T-cell (primary cell): ENCODE measurements around the gene MMAB. TPM values are rescaled to one million over a fixed set of nuclear protein-coding genes. Genes with fewer than 3 reads are reported as not detected.

Experiments used
- ATAC-seq, 4 experiments: fragments of 200-7000 bp in 3 of 4; fragments of 150-1000 bp in 1 of 4; cut with Tn5 transposase; replicated peaks in 1 of 4; 1 replicate in 3 of 4; 2 replicates in 1 of 4; pipeline ENCODE4 v1.10.0; 2021; ENCODE audit warnings: moderate library complexity in 3 of 4, mild to moderate bottlenecking in 2 of 4, moderate number of reproducible peaks in 1 of 4
- CTCF ChIA-PET, 2 donors: fragments of 300-600 bp; sonication (Branson Sonifier 250); formaldehyde crosslinking; loops; one replicate each; lab custom pipeline; 2022; ENCODE audit warnings: antibody characterized with exemption in 2 of 2; lab: Charles Lee
- POLR2A ChIA-PET, 2 donors: fragments of 300-600 bp; sonication (Branson Sonifier 250); formaldehyde crosslinking; loops; one replicate each; lab custom pipeline; 2022; ENCODE audit warnings: antibody characterized with exemption in 2 of 2; lab: Charles Lee
- DNase-seq, 35 experiments: peaks; one replicate each; pipeline versions ENCODE4 v3.0.0 to v3.0.0-alpha.2; 2013 to 2023
- H3K27ac ChIP-seq: one replicate; pipeline ENCODE4 v1.5.1; 2013; ENCODE audit warnings: low read length
- H3K27me3 ChIP-seq, 2 experiments: replicated peaks in 1 of 2; 1 replicate in 1 of 2; 2 replicates in 1 of 2; pipeline versions ENCODE4 v1.6.1 to v1.7.0; 2013; ENCODE audit warnings: low read length in 1 of 2, mixed read lengths in 1 of 2; ENCODE audit not compliant: control insufficient read depth in 2 of 2, insufficient read depth in 2 of 2; ENCODE audit errors: extremely low read depth in 1 of 2
- H3K36me3 ChIP-seq, 2 donors: 1 replicate in 1 of 2; 2 replicates in 1 of 2; pipeline versions ENCODE4 v1.6.1 to v1.7.0; 2013; ENCODE audit warnings: low read length in 1 of 2; ENCODE audit not compliant: control insufficient read depth in 2 of 2, insufficient read depth in 1 of 2; ENCODE audit errors: extremely low read depth in 1 of 2
- H3K4me1 ChIP-seq, 2 experiments: 1 replicate in 1 of 2; 2 replicates in 1 of 2; pipeline versions ENCODE4 v1.6.1 to v1.7.0; 2013; ENCODE audit warnings: low read length in 2 of 2, mixed read lengths in 1 of 2; ENCODE audit not compliant: insufficient read depth in 2 of 2, control insufficient read depth in 1 of 2; ENCODE audit errors: extremely low read depth in 1 of 2
- H3K4me3 ChIP-seq, 2 donors: 1 replicate in 1 of 2; 2 replicates in 1 of 2; pipeline versions ENCODE4 v1.5.1 to v1.7.0; 2013; ENCODE audit warnings: mild to moderate bottlenecking in 2 of 2, low read length in 1 of 2, moderate library complexity in 1 of 2; ENCODE audit not compliant: control insufficient read depth in 1 of 2; ENCODE audit errors: extremely low read depth in 1 of 2
- H3K9me3 ChIP-seq: 2 replicates; pipeline ENCODE4 v1.7.0; 2013
- H3K27ac Mint-ChIP-seq, 2 donors: one replicate each; pipeline ENCODE4 v1.8.0; 2020 to 2021; ENCODE audit warnings: mild to moderate bottlenecking in 2 of 2, mixed read lengths in 2 of 2
- H3K27me3 Mint-ChIP-seq, 2 donors: one replicate each; pipeline ENCODE4 v1.8.0; 2021 to 2022; ENCODE audit warnings: mixed read lengths in 2 of 2
- H3K36me3 Mint-ChIP-seq: one replicate; pipeline ENCODE4 v1.8.0; 2021; ENCODE audit warnings: mixed read lengths
- H3K4me1 Mint-ChIP-seq, 3 donors: one replicate each; pipeline ENCODE4 v1.8.0; 2020 to 2022; ENCODE audit warnings: mixed read lengths in 3 of 3, mild to moderate bottlenecking in 1 of 3
- H3K4me3 Mint-ChIP-seq, 3 donors: one replicate each; pipeline ENCODE4 v1.8.0; 2020 to 2022; ENCODE audit warnings: mild to moderate bottlenecking in 3 of 3, mixed read lengths in 3 of 3, moderate library complexity in 3 of 3
- H3K9me3 Mint-ChIP-seq, 3 donors: one replicate each; pipeline ENCODE4 v1.8.0; 2020 to 2022; ENCODE audit warnings: mixed read lengths in 3 of 3
- WGBS: methylation state at CpG from one replicate; pipeline ENCODE4 v1.1.5; 2013; ENCODE audit warnings: missing lambda C conversion rate; ENCODE audit not compliant: insufficient coverage; 5-methylcytosine and 5-hydroxymethylcytosine counted together
- total RNA-seq, 35 experiments: library from RNA in 6 of 35; stranded (reverse) in 6 of 35; fragments of 120-200 nt in 1 of 35; gene quantifications; one replicate each; pipeline versions ENCODE4 v1.2.1 to v1.2.4 and lab custom pipeline; 2013 to 2026

Gene MMAB
- total RNA-seq, 5 donors from 2014 or later (not counting 1 experiment from before 2014, with no cell fraction given), result 11.4 to 23.2 (median 15.2) TPM

- H3K27me3 Mint-ChIP-seq, result no peaks in the 10 kb centered on the region
- POLR2A ChIA-PET, result no interaction called here
- no peak for DNase-seq
- peaks cover 30% of the 10 kb centered on the region for H3K36me3 Mint-ChIP-seq
- no peak overlapping the region for H3K4me3 Mint-ChIP-seq
- no peaks in the 10 kb centered on the region for H3K9me3 ChIP-seq
- no peaks in the 10 kb centered on the region for H3K27me3 ChIP-seq
- H3K4me1 Mint-ChIP-seq, result no peaks in the 10 kb centered on the region
- H3K4me1 ChIP-seq, result no peaks in the 10 kb centered on the region
- peaks cover 0 to 3% of the 10 kb centered on the region in 2 donors for H3K36me3 ChIP-seq
- CTCF ChIA-PET, result no interaction called here
- H3K4me3 ChIP-seq, result no peak overlapping the region
- H3K27ac Mint-ChIP-seq, result no peak overlapping the region
- no peak for ATAC-seq
- H3K27ac ChIP-seq, result no peak overlapping the region
- H3K9me3 Mint-ChIP-seq, result no peaks in the 10 kb centered on the region
- 78% methylated on average over 8 of the region's 16 CpGs for WGBS
These were observed 35.0 kb downstream of the MMAB start for GRCh38 chr12:109538191-109538863.

GRCh38 chr12:109537136-109537535 is 36.2 kb downstream of the MMAB start:
- ChIA-PET POLR2A (no interaction called here), CTCF (interaction anchor here in 1 of 2 donors (0.6 kb wide), 1 partner anchor 1779 kb away, joined by 3 read pairs; no protein-coding TSS in a partner anchor)
- H3K9me3 Mint-ChIP-seq, result no peaks in the 10 kb centered on the region
- Histone ChIP-seq H3K9me3 (no peaks in the 10 kb centered on the region), H3K27ac (no peak overlapping the region), H3K27me3 (no peaks in the 10 kb centered on the region), H3K4me3 (no peak overlapping the region), H3K4me1 (no peaks in the 10 kb centered on the region), H3K36me3 (peaks cover 0 to 6% of the 10 kb centered on the region in 2 donors)
- H3K27ac Mint-ChIP-seq, result no peak overlapping the region
- no peak for ATAC-seq
- no peak for DNase-seq
- peaks cover 33% of the 10 kb centered on the region for H3K36me3 Mint-ChIP-seq
- no peaks in the 10 kb centered on the region for H3K4me1 Mint-ChIP-seq
- WGBS, result 98% methylated on average over 8 of the region's 8 CpGs
- H3K4me3 Mint-ChIP-seq, result no peak overlapping the region
- H3K27me3 Mint-ChIP-seq, result no peaks in the 10 kb centered on the region

- 93% methylated on average over 5 of the region's 5 CpGs for WGBS
- H3K4me1 Mint-ChIP-seq, result no peaks in the 10 kb centered on the region
- H3K27me3 ChIP-seq, result no peaks in the 10 kb centered on the region
- no peak overlapping the region for H3K27ac ChIP-seq
- ChIA-PET POLR2A (interaction anchor here in 1 of 2 donors (0.6 kb wide), 1 partner anchor 231 kb away, joined by 3 read pairs; no protein-coding TSS in a partner anchor), CTCF (no interaction called here)
- peaks cover 0 to 7% of the 10 kb centered on the region in 2 donors for H3K36me3 ChIP-seq
- H3K27ac Mint-ChIP-seq, result no peak overlapping the region
- no peak for ATAC-seq
- H3K27me3 Mint-ChIP-seq, result no peaks in the 10 kb centered on the region
- peaks cover 36% of the 10 kb centered on the region for H3K36me3 Mint-ChIP-seq
- no peak overlapping the region for H3K4me3 Mint-ChIP-seq
- no peak overlapping the region for H3K4me3 ChIP-seq
- H3K9me3 Mint-ChIP-seq, result no peaks in the 10 kb centered on the region
- no peaks in the 10 kb centered on the region for H3K4me1 ChIP-seq
- no peak for DNase-seq
- H3K9me3 ChIP-seq, result no peaks in the 10 kb centered on the region
These were observed 37.4 kb downstream of the MMAB start for GRCh38 chr12:109535863-109536250.

DNA sequence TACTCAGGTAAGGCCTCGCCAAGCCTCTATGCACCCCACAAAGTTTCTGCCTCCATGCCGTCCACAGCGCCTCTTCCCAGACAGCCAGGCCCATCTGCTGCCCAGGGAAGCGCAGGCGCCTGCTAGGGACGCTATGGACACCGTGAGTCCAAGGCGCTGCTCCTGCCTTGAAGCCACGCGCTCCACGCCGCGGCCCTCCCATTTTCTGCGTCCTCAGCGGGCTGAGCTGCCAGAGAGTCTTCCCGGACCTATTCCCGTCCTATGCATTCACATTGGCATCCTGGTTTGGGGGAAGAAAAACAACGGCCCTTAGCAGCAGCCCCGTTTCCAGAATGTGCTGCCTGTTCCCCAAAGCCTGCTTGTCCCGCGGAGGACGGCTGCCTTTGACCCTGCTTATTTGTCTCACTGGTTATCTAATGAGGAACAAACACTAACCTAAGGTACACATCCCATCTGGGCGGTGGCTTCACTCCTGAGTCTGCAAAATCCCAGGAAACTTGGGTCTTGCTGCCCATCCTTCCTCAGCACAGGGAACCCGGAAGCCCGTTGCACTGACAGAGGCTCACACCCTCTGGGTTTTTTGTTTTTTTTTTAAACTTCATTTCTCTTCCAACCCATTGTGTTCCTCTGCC is 38.0 kb downstream of the MMAB start:
- Mint-ChIP-seq H3K9me3 (no peaks in the 10 kb centered on the region), H3K4me3 (no peak overlapping the region), H3K4me1 (no peaks in the 10 kb centered on the region), H3K27me3 (no peaks in the 10 kb centered on the region), H3K27ac (no peak overlapping the region), H3K36me3 (peaks cover 38% of the 10 kb centered on the region)
- Histone ChIP-seq H3K27me3 (no peaks in the 10 kb centered on the region), H3K36me3 (peaks cover 4 to 12% of the 10 kb centered on the region in 2 donors), H3K4me3 (no peak overlapping the region), H3K9me3 (no peaks in the 10 kb centered on the region), H3K4me1 (no peaks in the 10 kb centered on the region), H3K27ac (no peak overlapping the region)
- CTCF ChIA-PET, result no interaction called here
- no peak for DNase-seq
- ATAC-seq, result no peak
- WGBS, result 94% methylated on average over 16 of the region's 25 CpGs
- POLR2A ChIA-PET, result interaction anchor here in 1 of 2 donors (0.6 kb wide), 1 partner anchor 232 kb away, joined by 3 read pairs; no protein-coding TSS in a partner anchor

DNA sequence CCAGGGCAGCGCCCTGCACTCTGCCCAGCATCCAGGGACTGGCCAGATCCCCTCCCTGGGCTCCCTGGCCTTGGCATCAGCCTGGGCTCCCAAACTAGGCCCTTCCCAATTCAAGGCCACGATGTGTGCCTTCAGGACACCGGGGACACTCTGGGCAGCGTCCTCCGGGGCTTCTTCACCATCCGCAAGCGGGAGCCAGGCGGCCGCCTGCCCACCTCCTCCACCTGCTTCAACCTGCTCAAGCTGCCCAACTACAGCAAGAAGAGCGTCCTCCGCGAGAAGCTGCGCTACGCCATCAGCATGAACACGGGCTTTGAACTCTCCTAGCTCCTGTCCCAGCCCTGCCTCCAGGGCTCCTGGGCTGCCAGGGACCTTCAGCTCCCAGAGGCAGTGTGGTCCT is 38.8 kb downstream of the MMAB start:
- Mint-ChIP-seq H3K4me3 (no peak overlapping the region), H3K4me1 (no peaks in the 10 kb centered on the region), H3K9me3 (no peaks in the 10 kb centered on the region), H3K36me3 (peaks cover 42% of the 10 kb centered on the region), H3K27me3 (no peaks in the 10 kb centered on the region), H3K27ac (no peak overlapping the region)
- Histone ChIP-seq H3K4me1 (no peaks in the 10 kb centered on the region), H3K9me3 (no peaks in the 10 kb centered on the region), H3K36me3 (peaks cover 5 to 21% of the 10 kb centered on the region in 2 donors), H3K4me3 (no peak overlapping the region), H3K27me3 (no peaks in the 10 kb centered on the region), H3K27ac (no peak overlapping the region)
- ATAC-seq, result no peak
- ChIA-PET POLR2A (no interaction called here), CTCF (no interaction called here)
- DNase-seq, result no peak
- WGBS, result 95% methylated on average over 15 of the region's 15 CpGs

- Histone ChIP-seq H3K4me1 (no peaks in the 10 kb centered on the region), H3K36me3 (peaks cover 5 to 23% of the 10 kb centered on the region in 2 donors), H3K9me3 (no peaks in the 10 kb centered on the region), H3K4me3 (no peak overlapping the region), H3K27ac (no peak overlapping the region), H3K27me3 (no peaks in the 10 kb centered on the region)
- WGBS, result 100% methylated on average over 1 of the region's 8 CpGs
- H3K4me3 Mint-ChIP-seq, result no peak overlapping the region
- ATAC-seq (no peak), DNase-seq (no peak)
- H3K27me3 Mint-ChIP-seq, result no peaks in the 10 kb centered on the region
- ChIA-PET POLR2A (no interaction called here), CTCF (no interaction called here)
- no peaks in the 10 kb centered on the region for H3K9me3 Mint-ChIP-seq
- no peak overlapping the region for H3K27ac Mint-ChIP-seq
- peaks cover 40% of the 10 kb centered on the region for H3K36me3 Mint-ChIP-seq
- H3K4me1 Mint-ChIP-seq, result no peaks in the 10 kb centered on the region
These were observed 39.9 kb downstream of the MMAB start for GRCh38 chr12:109533487-109533740.
